HL-60 (cell line): ENCODE results near the gene DCLK2.

Experiments used
- POLR2AphosphoS5 ChIP-seq: IDR thresholded peaks from 2 replicates; pipeline ENCODE4 v1.6.1; 2012; ENCODE audit warnings: low read depth
- TF ChIP-seq, protein P1 (sequence below): IDR thresholded peaks from one replicate; pipeline ENCODE4 v1.5.1; 2011; ENCODE audit warnings: low read length, control low read depth, inconsistent platforms; ENCODE audit not compliant: insufficient read depth
- TF ChIP-seq, protein P2 (sequence below): IDR thresholded peaks from 2 replicates; pipeline ENCODE4 v1.6.1; 2012; ENCODE audit warnings: low read depth; ENCODE audit not compliant: insufficient replicate concordance

DNA sequence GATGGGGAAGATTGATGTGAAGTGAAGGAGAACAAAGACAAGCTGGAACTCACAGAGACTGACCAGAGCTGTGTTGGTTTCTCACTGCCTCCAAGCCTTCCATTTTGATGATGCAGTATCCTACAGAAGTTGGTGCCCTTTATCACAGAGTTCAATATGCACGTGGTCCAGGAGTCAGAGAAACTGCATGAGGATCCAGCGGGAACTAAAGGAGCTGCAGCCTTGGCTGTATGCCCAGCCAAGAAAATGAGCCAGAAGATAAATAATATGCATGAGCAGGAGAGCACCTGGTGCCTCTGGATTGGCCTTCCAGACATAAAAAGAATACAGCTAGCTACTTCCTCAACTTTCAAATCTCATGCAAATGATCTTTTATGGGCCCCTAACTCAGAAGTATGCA, 44.3 kb upstream of the DCLK2 start:
- TF ChIP-seq, protein P1, sequence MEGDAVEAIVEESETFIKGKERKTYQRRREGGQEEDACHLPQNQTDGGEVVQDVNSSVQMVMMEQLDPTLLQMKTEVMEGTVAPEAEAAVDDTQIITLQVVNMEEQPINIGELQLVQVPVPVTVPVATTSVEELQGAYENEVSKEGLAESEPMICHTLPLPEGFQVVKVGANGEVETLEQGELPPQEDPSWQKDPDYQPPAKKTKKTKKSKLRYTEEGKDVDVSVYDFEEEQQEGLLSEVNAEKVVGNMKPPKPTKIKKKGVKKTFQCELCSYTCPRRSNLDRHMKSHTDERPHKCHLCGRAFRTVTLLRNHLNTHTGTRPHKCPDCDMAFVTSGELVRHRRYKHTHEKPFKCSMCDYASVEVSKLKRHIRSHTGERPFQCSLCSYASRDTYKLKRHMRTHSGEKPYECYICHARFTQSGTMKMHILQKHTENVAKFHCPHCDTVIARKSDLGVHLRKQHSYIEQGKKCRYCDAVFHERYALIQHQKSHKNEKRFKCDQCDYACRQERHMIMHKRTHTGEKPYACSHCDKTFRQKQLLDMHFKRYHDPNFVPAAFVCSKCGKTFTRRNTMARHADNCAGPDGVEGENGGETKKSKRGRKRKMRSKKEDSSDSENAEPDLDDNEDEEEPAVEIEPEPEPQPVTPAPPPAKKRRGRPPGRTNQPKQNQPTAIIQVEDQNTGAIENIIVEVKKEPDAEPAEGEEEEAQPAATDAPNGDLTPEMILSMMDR, result no peak
- no peak for TF ChIP-seq POLR2AphosphoS5
- TF ChIP-seq, protein P2, sequence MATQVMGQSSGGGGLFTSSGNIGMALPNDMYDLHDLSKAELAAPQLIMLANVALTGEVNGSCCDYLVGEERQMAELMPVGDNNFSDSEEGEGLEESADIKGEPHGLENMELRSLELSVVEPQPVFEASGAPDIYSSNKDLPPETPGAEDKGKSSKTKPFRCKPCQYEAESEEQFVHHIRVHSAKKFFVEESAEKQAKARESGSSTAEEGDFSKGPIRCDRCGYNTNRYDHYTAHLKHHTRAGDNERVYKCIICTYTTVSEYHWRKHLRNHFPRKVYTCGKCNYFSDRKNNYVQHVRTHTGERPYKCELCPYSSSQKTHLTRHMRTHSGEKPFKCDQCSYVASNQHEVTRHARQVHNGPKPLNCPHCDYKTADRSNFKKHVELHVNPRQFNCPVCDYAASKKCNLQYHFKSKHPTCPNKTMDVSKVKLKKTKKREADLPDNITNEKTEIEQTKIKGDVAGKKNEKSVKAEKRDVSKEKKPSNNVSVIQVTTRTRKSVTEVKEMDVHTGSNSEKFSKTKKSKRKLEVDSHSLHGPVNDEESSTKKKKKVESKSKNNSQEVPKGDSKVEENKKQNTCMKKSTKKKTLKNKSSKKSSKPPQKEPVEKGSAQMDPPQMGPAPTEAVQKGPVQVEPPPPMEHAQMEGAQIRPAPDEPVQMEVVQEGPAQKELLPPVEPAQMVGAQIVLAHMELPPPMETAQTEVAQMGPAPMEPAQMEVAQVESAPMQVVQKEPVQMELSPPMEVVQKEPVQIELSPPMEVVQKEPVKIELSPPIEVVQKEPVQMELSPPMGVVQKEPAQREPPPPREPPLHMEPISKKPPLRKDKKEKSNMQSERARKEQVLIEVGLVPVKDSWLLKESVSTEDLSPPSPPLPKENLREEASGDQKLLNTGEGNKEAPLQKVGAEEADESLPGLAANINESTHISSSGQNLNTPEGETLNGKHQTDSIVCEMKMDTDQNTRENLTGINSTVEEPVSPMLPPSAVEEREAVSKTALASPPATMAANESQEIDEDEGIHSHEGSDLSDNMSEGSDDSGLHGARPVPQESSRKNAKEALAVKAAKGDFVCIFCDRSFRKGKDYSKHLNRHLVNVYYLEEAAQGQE, result no peak
